Fibroblast of the conjunctiva (primary cell): Measurements from ENCODE around the gene GPT2.
A peak's percentile ranks its signal among the peaks of the same experiment; 100 is the strongest.
"Not testable (repeated sequence)": the region's sequence is repeated elsewhere in the genome, so short reads cannot be mapped to it uniquely, and the experiment has no call there.

Experiments
- DNase-seq: peaks from one replicate; pipeline ENCODE4 v3.0.0-alpha.2; 2010; ENCODE audit warnings: low read depth

GPT2 gene

DNA sequence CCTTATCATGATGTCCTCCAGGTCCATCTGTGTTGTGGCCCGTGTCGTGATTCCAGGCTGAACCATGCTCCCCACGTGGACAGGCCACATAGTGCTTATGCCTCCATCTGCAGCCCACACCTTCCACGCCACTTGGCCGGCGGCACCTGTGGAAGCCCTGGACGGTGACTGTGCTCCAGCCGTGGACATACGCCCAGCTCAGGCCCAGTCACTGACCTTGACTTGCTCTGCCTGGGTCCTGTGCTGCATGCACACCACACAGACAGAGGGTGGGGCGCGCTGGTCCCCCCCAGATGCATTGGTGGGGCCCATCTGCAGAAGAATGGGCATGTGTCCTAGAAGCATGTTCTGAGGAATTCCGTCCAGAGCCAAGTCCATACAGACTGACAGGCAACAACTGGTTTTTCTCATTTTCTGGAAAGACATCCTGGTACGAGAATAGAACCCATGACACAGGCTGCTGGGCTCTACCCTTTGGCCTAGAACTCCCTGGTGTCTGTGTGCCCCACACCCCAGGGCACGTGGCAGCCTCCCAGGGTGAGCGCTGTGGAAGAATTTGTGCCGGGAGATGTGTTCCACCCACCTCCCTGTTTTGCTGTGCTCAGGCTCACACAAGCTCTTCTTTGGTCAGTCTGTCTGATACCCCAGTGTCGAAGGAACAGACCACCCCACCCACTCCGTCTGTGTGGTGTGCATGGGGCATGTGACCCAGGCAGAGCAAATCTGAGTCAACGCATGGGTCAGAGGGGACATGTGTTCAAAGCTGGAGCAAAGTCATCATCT, 39.5 kb downstream of the GPT2 start:
- no peak for DNase-seq

DNA sequence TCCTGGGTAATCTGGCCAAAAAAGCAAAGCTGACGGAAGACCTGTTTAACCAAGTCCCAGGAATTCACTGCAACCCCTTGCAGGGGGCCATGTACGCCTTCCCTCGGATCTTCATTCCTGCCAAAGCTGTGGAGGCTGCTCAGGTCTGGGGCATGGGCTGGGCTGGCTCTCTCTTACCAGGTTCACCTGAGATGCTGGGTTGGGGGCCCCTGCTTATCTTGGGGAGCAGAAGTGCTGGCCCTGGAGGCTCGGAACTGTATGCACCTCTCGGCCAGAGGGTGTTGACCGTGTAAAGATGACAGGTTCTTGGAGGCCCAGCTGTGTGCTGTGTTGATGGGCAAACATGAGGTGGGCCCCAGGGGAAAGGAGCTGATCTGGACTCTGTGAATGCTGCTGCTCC, 40.2 kb downstream of the GPT2 start:
- DNase-seq: no peak

DNA sequence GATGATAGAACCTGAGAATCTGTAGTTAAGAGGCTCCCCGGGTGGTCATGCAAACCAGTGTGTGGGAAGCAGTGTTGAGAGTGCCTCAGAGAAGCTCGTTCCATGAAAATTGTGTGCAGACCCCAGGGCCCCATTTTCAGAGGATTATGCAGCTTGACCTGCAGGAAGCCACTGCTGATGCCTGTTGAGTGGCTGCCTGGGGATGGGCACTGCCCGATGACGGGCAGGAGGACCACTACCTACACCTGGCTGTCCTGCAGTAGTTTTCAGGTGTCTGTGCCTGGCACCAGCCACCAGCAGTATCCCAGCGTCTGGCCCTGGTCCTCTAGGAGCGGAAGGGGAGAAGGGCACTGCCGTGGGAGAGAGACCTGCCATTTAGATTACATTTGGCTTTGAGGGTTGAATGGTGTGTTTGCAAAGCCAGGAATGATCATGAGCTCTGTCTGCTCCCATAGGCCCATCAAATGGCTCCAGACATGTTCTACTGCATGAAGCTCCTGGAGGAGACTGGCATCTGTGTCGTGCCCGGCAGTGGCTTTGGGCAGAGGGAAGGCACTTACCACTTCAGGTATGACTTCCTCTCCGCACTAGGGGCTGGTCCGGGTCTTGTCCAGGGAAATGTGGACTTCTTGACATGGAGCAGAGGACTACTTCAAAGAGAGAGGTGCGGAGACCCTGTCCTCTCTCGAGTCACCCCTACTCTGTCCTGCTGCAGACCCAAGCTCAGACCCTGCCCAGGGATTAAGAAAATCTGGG, 42.5 kb downstream of the GPT2 start:
- DNase-seq: no peak

DNA sequence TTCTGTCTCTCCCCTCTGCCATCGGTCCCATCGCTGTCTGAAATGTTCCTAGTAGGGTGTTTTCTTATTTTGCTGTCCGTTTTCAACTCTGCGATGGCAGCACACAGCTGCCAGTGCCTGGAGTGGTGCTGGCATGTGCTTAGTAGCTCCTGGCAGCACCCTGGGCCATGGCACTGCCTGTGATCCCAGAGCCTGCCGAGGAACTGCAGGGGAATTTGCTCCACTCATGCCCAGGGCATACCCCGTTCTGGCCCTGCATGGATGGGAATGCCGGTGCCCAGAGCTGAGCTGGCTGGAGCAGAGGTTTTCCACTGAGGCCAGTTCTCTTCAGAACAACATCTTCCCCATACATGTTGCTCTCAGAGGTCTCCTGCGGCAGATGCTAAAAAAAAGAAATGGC, 43.1 kb downstream of the GPT2 start:
- no peak for DNase-seq

DNA sequence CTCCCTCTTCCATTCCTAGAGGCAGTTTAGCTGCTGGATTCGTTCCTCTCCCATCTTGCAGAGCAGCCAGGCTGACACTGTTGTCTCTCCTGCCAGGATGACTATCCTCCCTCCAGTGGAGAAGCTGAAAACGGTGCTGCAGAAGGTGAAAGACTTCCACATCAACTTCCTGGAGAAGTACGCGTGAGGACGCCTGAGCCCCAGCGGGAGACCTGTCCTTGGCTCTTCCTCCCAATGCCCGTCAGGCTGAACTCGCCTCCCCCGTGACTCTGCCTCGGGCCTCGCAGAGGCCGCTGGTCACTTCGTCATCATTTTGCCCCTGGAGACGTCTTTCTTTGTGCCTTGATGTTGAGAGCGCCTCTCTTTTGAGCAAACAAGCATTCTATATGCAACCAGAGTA, 44.6 kb downstream of the GPT2 start:
- no peak for DNase-seq

DNA sequence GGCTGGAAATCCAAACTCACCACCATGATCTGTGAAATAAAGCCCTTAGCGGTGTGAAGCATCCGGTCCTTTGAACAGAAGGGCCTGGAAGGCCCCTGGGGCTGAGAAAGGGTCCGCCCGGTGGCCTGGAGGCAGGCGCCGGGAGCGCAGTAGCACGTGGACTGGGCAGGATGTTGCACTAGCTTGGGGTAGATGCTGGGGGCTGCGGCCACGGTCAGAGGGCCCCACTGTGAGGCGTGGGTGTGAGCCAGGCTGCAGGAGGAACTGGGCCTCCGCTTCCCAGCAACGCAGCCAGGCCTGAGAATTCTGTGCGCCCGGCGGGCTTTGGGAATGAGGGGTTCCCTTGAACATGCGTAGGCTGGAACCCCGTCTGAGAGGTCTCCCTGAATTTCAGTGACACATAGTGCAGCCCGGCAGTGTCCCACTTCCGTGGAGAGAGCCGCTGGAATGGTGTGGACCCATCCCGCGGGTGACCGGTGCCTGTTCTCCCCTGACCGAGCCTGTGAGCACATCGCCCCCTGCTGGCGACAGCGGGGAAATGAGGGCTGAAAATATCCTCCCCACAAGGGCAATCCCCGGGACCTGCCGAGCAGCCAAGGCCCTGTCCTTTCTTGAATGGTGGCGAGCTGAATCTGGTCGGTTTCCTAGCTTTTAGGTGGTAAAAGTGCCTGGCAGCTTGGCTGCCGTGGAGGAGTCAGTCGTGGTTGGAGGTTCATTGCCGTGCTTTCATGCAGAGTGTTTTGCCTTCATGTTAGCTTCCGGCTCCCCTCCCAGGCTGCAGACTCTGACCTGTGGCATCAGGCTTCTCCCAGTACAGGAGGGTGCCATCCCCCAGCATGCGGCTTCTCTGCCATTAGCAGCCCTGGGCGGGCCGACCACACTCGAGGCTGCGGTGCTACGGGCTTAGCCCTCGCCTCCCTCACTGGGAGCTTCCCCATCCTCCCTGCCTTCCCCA, 45.5 kb downstream of the GPT2 start:
- peak; percentile 8 for DNase-seq

DNA sequence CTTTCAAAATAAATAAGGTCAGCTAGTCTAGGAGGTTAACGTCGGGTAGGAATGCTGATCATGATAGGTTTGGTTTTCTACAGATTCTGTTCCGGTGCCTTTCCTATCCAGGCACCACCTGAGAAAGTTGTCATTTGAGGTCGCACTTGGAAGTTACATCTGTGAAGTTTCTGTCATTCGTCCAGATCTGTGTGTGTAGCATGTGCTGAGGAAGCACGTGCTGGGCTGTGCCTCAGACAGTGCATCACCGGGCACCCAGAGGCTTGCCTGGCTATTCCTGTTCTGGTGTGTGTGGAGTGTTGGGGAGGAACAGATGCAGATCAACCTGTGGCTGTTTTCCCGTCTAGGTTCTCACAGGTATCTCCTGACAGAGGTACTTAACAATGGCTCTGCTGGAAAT, 46.7 kb downstream of the GPT2 start:
- no peak for DNase-seq

DNA sequence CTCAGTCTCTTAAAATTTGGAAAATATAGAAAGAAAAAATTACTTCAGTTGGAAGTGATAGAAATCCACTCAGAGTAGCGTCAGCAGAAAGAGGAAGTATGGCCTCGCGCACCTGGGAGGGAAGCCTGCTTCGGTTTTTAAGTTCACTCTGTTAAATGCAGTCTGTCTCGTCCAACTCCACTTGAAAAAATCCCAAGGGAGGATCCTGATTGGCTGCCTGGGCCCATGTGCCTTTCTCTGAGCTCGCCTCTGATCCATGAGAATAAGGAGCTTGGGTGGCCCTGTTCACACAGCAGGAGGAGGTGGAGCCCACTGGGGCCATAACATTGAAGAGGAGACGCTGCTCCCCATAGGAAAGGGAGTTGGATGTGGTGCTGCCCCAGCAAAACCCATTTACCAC, 48.6 kb downstream of the GPT2 start:
- DNase-seq: no peak

DNA sequence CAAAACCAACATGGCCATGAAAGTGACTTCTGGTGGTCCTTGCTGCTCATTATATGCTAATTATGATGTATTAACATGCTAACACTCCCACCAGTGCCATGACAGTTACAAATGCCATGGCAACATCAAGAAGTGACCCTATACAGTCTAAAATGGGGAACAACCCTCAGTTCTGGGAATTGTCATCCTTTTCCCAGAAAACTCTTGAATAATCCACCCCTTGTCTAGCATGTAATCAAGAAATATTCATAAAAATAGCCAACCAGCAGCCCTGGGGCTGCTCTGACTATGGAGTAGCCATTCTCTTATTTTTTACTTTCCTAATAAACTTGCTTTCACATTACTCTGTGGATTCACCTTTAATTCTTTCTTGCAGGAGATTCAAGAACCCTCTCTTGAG, 53.4 kb downstream of the GPT2 start:
- no peak for DNase-seq

DNA sequence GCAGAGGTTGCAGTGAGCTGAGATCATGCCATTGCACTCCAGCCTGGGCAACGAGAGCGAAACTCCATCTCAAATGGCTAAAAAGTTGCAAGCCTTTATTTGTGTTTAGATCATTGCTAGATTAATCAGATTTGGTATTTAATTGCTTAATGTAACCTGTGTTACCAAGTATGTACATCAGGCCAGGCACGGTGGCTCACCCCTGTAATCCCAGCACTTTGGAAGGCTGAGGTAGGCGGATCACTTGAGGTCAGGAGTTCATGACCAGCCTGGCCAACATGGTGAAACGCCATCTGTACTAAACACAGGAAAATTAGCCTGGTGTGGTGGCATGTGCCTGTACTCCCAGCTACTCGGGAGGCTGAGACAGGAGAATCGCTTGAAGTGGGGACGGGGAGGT, 60.6 kb downstream of the GPT2 start:
- DNase-seq: not testable (repeated sequence)

DNA sequence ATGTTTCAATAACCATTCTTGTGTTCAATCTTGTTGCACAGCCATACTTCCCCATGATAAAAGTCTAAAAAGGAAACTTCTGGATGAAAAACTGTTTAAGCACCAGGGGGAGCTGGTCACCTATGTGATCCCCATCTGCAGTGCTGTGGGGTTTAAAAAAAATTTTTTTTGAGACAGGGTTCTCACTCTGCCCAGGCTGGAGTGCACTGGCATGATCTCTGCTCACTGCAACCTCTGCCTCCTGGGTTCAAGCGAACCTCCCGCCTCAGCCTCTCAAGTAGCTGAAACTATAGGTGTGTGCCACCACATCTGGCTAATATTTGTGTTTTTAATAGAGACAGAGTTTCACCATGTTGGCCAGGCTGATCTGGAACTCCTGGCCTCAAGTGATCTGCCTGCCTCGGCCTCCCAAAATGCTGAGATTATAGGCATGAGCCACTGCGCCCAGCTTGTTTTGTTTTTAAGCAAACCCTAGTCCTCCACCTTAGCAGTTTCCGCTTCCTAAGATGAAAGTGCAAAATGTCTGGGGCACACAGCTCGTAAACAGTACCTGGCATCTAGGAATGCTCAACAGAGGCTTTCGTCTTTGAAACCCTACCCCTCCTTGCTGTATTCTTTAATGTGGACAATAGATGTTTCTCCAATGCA, 63.9 kb downstream of the GPT2 start:
- peak; percentile 17 for DNase-seq

DNA sequence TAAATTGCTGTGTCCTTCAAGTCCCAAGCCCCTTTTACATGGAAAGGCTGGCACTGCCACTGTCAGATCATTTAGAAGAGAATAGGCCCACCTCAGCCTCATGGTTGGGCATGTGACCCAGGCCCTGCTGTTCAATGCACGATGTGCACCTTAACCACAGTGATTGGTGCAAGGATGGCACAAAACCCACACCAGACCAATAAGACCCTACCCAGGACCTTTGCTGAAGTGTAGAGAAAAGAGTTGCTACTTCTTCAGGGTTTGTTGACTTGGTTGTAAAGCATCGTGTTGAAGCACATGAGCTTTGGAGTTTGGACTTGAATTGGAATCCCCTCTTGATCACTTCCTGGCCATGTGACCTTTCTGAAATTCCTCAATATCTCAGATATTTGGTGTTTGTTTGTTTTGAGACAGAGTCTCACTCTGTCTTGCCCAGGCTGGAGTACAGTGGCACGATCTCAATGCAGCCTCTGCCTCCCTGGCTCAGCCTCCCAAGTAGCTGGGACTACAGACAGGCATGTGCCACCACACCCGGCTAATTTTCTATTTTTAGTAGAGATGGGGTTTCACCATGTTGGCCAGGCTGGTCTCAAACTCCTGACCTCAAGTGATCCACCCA, 64.5 kb downstream of the GPT2 start:
- no peak for DNase-seq

DNA sequence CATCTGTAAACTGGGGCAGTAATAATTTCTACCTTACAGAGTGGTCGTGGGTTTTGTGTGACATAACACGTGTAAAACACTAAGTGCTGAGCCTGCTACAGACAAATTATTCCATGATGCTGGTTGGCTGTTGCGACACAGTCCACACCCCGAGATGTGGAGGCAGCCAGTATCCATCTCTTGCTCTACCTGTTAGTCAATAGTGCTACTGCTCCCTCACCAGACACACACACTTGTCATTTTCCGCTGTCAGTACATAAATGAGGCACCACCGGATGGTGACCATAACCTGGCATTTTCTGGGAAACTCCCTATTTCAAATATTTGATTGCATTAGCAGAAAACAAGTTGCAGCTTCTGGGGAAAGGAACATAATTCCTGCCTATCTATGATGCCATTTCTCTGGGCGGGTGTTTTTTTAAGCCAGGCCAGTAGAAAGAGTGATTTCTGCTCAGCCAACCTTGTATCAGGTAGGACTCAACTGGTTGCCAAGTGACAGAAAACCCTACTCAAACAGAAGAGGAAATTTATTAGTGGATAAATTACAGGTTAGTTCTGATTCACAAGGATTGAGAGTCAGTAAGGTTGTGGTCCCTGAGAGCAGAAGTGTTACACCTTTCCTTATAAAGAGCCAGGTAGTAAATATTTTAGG, 65.2 kb downstream of the GPT2 start:
- DNase-seq: no peak

DNA sequence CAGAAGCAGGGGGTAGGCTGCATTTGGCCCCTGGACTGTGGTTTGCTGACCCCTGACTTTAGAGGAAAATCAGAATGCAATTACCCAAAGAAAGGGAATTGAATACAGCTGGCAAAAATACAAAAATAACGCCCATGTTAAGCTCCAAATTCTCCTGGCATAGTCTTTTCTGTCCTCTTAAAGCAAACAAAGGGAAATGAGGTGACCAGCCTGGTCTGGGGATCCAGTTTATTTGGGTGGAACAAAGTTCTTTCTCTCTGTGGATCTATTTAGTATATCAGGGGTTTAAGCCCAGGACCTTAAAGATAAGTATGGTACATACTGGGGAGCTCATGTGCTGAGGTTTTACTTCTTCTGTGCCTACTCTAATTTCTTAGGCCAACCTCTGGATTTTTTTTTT, 65.8 kb downstream of the GPT2 start:
- DNase-seq: no peak

DNA sequence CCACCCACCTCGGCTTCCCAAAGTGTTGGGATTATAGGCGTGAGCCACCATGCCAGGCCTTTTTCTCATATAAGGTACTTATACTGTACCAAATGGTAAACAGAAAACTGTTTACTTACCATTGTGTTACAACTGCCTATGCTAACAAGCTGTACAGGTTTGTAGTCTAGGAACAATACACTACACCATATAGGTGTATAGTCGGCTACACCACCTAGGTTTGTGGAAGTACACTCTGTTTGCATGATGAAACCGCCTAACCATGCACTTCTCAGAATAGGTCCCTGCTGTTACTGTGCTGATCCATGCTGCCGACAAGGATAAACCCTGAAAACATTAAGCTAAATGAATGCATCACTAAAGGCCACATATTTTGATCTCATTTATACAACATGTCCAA, 70.4 kb downstream of the GPT2 start:
- DNase-seq: no peak

DNA sequence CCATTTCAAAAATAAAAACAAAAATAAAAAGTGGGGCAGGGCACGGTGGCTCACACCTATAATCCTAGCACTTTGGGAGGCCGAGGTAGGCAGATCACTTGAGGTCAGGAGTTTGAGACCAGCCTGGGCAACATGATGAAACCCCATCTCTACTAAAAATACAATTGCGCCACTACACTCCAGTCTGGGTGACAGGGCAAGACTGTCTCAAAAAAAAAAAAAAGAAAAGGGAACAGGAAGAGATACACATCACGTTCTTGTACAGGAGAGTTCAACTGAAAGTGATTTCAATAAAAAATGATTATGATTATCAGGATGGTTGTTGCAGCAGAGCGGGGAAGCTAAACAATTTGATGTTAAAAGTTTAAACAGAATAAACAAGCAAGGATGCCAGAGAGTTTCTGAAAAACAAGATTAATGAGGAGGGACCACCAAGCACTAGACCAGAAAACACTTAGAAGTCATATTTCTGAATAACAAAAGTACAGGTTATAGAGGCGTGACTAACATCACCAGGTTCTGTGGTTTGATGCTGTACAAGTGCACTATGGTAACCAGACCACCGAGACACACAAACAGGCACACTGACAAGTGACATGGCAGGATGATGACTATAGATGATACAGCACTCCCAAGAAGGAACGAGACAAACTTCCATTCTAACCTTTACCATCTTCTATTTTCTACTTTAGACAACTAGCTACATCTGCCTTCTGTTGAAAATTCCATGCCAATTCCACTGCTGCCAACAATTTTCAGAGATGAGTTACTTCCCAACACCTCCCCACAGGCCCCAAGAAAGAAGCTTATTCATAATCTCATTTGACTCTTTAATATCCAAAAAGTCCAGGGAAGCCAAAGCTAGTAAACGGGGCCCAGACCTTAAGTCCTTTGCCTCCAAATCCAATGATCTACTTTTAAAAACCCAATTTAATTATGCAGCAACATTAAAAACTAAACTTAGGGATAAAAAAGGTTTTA, 77.5 kb downstream of the GPT2 start:
- no peak for DNase-seq

DNA sequence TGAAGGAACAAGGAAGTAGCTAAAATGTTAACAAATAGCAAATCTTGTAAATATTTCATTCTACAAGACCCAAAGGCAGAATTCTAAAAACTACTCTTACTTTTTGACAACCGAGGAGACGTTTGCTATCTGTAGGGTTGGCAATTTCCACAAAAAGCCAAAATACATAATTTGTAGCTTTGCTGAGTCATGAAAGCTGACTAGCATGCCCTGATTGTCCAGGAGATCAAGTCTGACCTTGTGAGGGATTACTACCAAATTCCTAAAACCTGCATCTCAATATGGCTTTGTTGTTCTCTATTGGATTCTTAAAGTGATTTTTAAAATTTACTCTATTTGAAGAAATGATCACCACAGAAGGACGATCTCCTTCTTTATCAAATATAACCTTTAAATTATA, 78.5 kb downstream of the GPT2 start:
- DNase-seq: no peak

DNA sequence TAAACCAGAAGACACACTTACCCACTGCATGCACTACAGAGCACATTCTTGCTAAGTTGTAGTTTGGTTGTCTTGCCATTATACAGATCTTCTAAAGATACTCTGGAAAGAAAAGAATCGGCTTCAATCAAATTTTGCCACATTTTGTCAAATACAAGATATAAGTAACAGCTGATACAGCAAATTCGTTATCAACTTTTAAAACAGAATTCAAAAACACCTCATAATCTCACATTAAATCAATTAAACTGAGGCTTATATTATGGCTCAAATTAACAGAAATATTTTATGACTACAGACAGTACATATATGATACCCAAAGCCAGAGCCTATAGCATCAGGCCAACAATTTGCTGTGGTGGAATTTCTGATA, 83.9 kb downstream of the GPT2 start:
- no peak for DNase-seq

DNA sequence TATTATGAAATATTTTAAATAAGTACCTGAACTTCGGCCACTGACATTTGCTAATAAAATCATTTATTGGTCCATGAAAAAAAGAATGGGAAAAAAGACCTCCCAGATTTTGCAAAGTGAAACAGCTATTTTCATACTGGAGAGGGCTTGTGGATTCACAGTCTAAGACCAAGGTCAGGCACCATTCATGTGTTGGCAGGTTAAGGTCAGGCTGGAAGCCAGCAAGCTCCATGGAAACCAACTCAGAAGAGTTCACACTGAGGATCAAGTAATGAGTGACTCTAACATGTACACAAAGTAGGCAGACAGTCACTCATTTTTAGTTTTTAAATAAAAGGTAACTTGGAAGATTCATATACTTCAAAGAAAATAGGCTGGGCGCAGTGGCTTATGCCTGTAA, 85.9 kb downstream of the GPT2 start:
- DNase-seq: no peak

DNA sequence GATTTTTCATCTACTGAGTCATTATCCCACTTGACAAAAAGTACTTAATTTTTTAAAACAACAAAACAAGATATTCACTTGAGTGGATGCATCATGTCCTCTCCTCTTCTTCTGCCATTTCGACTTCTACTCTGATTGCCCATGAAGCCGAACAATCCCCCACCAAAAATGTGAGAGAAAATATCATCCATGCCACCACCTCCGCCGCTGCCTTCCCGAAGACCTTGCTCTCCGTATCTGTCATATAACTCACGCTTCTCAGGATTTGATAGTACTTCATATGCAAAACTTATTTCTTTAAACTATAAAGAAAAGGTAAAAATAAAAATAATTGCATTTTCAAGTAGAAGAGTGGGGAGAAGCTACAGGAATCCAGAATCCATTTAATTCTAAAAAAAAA, 87.1 kb downstream of the GPT2 start:
- DNase-seq: no peak
